GM12872 (cell line): ENCODE measurements around the gene ZMIZ2.

Source experiments
- TF ChIP-seq, protein P1 (sequence below): IDR thresholded peaks from 3 replicates; pipeline ENCODE4 v1.5.1; 2011; ENCODE audit warnings: low read depth, mild to moderate bottlenecking, low read length, moderate library complexity; ENCODE audit not compliant: insufficient read depth

ZMIZ2 gene

GRCh38 chr7:44782460-44782859 lies 33.8 kb downstream of the ZMIZ2 start:
- TF ChIP-seq, protein P1, sequence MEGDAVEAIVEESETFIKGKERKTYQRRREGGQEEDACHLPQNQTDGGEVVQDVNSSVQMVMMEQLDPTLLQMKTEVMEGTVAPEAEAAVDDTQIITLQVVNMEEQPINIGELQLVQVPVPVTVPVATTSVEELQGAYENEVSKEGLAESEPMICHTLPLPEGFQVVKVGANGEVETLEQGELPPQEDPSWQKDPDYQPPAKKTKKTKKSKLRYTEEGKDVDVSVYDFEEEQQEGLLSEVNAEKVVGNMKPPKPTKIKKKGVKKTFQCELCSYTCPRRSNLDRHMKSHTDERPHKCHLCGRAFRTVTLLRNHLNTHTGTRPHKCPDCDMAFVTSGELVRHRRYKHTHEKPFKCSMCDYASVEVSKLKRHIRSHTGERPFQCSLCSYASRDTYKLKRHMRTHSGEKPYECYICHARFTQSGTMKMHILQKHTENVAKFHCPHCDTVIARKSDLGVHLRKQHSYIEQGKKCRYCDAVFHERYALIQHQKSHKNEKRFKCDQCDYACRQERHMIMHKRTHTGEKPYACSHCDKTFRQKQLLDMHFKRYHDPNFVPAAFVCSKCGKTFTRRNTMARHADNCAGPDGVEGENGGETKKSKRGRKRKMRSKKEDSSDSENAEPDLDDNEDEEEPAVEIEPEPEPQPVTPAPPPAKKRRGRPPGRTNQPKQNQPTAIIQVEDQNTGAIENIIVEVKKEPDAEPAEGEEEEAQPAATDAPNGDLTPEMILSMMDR = no peak

- TF ChIP-seq, protein P1 = no peak
These were observed 34.8 kb downstream of the ZMIZ2 start for GRCh38 chr7:44783407-44783806.

DNA sequence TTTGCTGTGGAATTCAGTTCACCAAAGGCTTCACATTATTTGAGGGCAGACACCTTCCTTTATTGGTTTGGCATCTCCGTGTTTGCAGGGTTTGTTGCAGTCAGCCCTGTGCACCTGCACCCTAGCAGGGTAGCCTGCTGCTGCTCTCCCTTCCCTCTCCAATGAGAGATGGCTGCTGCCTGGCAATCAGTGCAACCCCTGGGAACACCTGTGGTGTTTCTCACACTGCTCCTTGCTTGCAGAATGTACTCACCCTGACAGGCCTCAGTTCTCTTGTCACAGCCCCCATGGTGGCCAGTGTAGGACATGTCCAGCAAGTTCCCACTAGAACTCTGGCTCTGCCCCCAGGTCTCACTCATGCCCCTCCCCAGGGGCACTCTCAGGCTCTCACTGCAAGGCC lies 35.7 kb downstream of the ZMIZ2 start:
- TF ChIP-seq, protein P1 = no peak

DNA sequence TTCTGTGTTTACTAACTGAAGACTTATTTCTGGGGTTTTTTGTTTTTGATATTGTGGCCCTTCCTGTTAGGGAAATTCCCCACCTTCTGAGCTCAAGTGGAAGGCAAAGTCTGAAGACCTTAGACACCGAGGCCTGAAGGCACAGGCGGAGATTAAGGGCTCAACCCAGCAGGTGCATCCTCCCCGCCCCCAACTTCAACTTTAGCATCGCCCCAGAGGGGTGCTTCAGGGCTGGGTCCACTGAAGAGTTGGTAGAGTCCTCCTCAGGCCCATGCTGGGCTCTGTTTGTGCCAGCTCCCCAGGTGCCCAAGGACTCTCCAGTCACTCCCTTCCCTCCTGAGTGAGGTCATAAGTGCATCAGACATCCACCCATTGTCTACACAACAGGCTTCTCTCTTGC lies 38.4 kb downstream of the ZMIZ2 start:
- TF ChIP-seq, protein P1 = no peak

DNA sequence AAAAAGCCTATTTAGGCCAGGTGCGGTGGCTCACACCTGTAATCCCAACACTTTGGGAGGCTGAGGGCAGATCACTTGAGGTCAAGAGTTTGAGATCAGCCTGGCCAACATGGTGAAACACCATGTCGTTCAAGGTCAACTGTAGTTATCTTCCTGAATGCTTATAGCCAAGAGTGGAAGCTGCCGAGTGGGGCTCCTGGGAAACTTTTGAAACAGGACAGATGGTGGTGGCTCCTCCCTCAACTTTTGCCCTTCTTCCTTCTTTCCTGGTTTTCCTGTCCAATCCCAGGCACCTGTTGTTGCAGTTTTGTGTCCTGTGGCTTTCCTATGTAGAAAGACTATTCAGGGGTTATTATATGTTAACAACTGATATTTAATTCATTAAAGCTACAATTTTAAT lies 39.1 kb downstream of the ZMIZ2 start:
- TF ChIP-seq, protein P1 = no peak

GRCh38 chr7:44789990-44790389 lies 41.3 kb downstream of the ZMIZ2 start:
- TF ChIP-seq, protein P1 = no peak

- TF ChIP-seq, protein P1 = no peak
These were observed 42.9 kb downstream of the ZMIZ2 start for GRCh38 chr7:44791278-44792219.
